ENCODE data around the gene FCSK. TPM values are rescaled to one million over a fixed set of nuclear protein-coding genes. Genes with fewer than 3 reads are reported as not detected.

The FCSK gene
- total and polyA plus RNA-seq, 10 of the 15 experiments (the other 5 are each of a cell fraction or from before 2014, with no cell fraction given) = 0.60 to 17.6 (median 7.4) TPM

GRCh38 chr16:70482624-70483023 lies 28.2 kb downstream of the FCSK start (continued):
- no peak for TF ChIP-seq MYC (IDR thresholded peaks at IDR 0.05; ENCODE audit: insufficient read depth, insufficient read length, insufficient replicate concordance, low read length, severe bottlenecking)

GRCh38 chr16:70483426-70483825 lies 29.0 kb downstream of the FCSK start:
- ChIA-PET POLR2A (interaction anchor here (0.6 to 2.2 kb wide), 6 partner anchors 30 to 103 kb away, joined by 3 to 8 read pairs (median 4); partner anchors contain the start of gene ST3GAL2), SMC1A (ENCODE audit: uncharacterized antibody, unreplicated experiment) (interaction anchor here (0.7 to 2.4 kb wide), 18 partner anchors 9 to 102 kb away, joined by 3 to 22 read pairs (median 4); partner anchors contain the start of genes COG4 and ST3GAL2), RAD21 (ENCODE audit: unreplicated experiment) (interaction anchor here (0.8 to 1.8 kb wide), 11 partner anchors 28 to 114 kb away, joined by 3 to 8 read pairs (median 4); partner anchors contain the start of genes FCSK and ST3GAL2), CTCF (interaction anchor here (0.6 to 1.8 kb wide), 18 partner anchors 11 to 128 kb away, joined by 3 to 8 read pairs (median 4); partner anchors contain the start of genes COG4, FCSK and SF3B3)
- Histone ChIP-seq H3K27me3 (replicated peaks in 1 of 2; ENCODE audit: control insufficient read depth in 2 of 2, insufficient read depth in 2 of 2, low read length in 1 of 2) (no peaks in the 10 kb centered on the region), H3K27ac (ENCODE audit: control insufficient read depth, insufficient read depth) (peak overlapping the region; percentile 46), H3K79me2 (ENCODE audit: control insufficient read depth, insufficient read depth, low read length) (no peaks in the 10 kb centered on the region), H3K9ac (ENCODE audit: control insufficient read depth, insufficient read depth, low read length) (no peak overlapping the region), H3K4me2 (ENCODE audit: control insufficient read depth, insufficient read depth) (no peak overlapping the region), H3K36me3 (ENCODE audit: control insufficient read depth in 2 of 2, insufficient read depth in 2 of 2, low read length in 1 of 2) (peaks cover 25 to 26% of the 10 kb centered on the region in 2 experiments), H2AFZ (ENCODE audit: control insufficient read depth, low read depth, low read length) (no peak overlapping the region), H3K4me3 (no peak overlapping the region), H3K9me3 (replicated peaks; ENCODE audit: control insufficient read depth, insufficient read depth, low read length) (no peaks in the 10 kb centered on the region), H3K4me1 (ENCODE audit: control insufficient read depth, insufficient read depth, low read length) (peaks cover 9% of the 10 kb centered on the region), H4K20me1 (ENCODE audit: control insufficient read depth, insufficient read depth) (no peaks in the 10 kb centered on the region)
- intact Hi-C loops (cut with micrococcal nuclease; ENCODE audit: unreplicated experiment) (no loop called here), in situ Hi-C loops (cut with MboI) (no loop called here)
- ATAC-seq (peak; percentile 89), FAIRE-seq (peak; percentile 61), DNase-seq (ENCODE audit: low read depth, low spot score) (peak; percentile 59)
- 2% methylated on average over 5 of the region's 5 CpGs for WGBS (ENCODE audit: insufficient coverage, insufficient replicate concordance, low lambda C conversion rate, missing lambda C conversion rate)
- no TSS peak for BruUV-seq (replicated peaks)
- TF ChIP-seq ATF2 (IDR thresholded peaks at IDR 0.05; ENCODE audit: low read length) (no peak), BACH1 (IDR thresholded peaks at IDR 0.05; ENCODE audit: borderline replicate concordance) (no peak), HDGF (IDR thresholded peaks at IDR 0.05) (no peak), SMC3 (IDR thresholded peaks at IDR 0.05; ENCODE audit: borderline replicate concordance, low read length) (no peak; the same call in 1 of the 2 replicates), TAF1 (IDR thresholded peaks at IDR 0.05; ENCODE audit: borderline replicate concordance, low read depth, low read length) (no peak), PBX3 (IDR thresholded peaks at IDR 0.05; ENCODE audit: insufficient replicate concordance, low read depth, low read length) (no peak), RAD21 (IDR thresholded peaks at IDR 0.05; ENCODE audit: insufficient read depth, low read depth, low read length) (peak; percentile 27; the same call in 1 of the 2 replicates), ZBED1 (IDR thresholded peaks at IDR 0.05; ENCODE audit: borderline replicate concordance) (no peak), CHD4 (IDR thresholded peaks at IDR 0.05) (no peak), IKZF2 (IDR thresholded peaks at IDR 0.05) (peak; percentile 12 to 36; a peak in 2 of 4 replicates), RELB (IDR thresholded peaks at IDR 0.05; ENCODE audit: low read depth) (no peak)
